ENCODE measurements around the gene L1CAM. TPM values are rescaled to one million over a fixed set of nuclear protein-coding genes. Genes with fewer than 3 reads are reported as not detected.
"Not testable (repeated sequence)": the region's sequence is repeated elsewhere in the genome, so short reads cannot be mapped to it uniquely, and the experiment has no call there.

The L1CAM gene
- total RNA-seq, 1 donor from 2014 or later, result 1.4 TPM

- Mint-ChIP-seq H3K36me3 (ENCODE audit: insufficient read depth) (no peaks in the 10 kb centered on the region), H3K4me1 (ENCODE audit: low read depth) (no peaks in the 10 kb centered on the region), H3K9me3 (ENCODE audit: low read depth) (peaks cover 11% of the 10 kb centered on the region), H3K4me3 (ENCODE audit: low read depth) (peak overlapping the region; percentile 61), H3K27me3 (peaks cover 8% of the 10 kb centered on the region), H3K27ac (no peak overlapping the region)
- DNase-seq (ENCODE audit: low spot score, unreplicated experiment), result peak; percentile 39
- no peak for TF ChIP-seq CTCF (IDR thresholded peaks at IDR 0.05; ENCODE audit: unreplicated experiment)
These were observed 67.2 kb downstream of the L1CAM start for GRCh38 chrX:153818571-153819383.

- not testable (repeated sequence) for H3K36me3 Mint-ChIP-seq (ENCODE audit: insufficient read depth); H3K4me3 Mint-ChIP-seq (ENCODE audit: low read depth); H3K27me3 Mint-ChIP-seq; H3K27ac Mint-ChIP-seq; DNase-seq (ENCODE audit: low spot score, unreplicated experiment); H3K4me1 Mint-ChIP-seq (ENCODE audit: low read depth)
- H3K9me3 Mint-ChIP-seq (ENCODE audit: low read depth), result peaks cover 11% of the 10 kb centered on the region
These were observed 67.9 kb downstream of the L1CAM start for GRCh38 chrX:153818064-153818463.

GRCh38 chrX:153816831-153817690 lies 68.9 kb downstream of the L1CAM start:
- no peak for TF ChIP-seq CTCF (IDR thresholded peaks at IDR 0.05; ENCODE audit: unreplicated experiment)
- Mint-ChIP-seq H3K4me3 (ENCODE audit: low read depth) (no peak overlapping the region), H3K36me3 (ENCODE audit: insufficient read depth) (no peaks in the 10 kb centered on the region), H3K27me3 (peaks cover 3% of the 10 kb centered on the region), H3K9me3 (ENCODE audit: low read depth) (peaks cover 11% of the 10 kb centered on the region), H3K4me1 (ENCODE audit: low read depth) (no peaks in the 10 kb centered on the region), H3K27ac (no peak overlapping the region)
- DNase-seq (ENCODE audit: low spot score, unreplicated experiment), result no peak

- no peak for TF ChIP-seq CTCF (IDR thresholded peaks at IDR 0.05; ENCODE audit: unreplicated experiment)
- no peak overlapping the region for H3K27ac Mint-ChIP-seq
- peaks cover 15% of the 10 kb centered on the region for H3K9me3 Mint-ChIP-seq (ENCODE audit: low read depth)
- peaks cover 5% of the 10 kb centered on the region for H3K27me3 Mint-ChIP-seq
- DNase-seq (ENCODE audit: low spot score, unreplicated experiment), result no peak
- no peaks in the 10 kb centered on the region for H3K4me1 Mint-ChIP-seq (ENCODE audit: low read depth)
- H3K36me3 Mint-ChIP-seq (ENCODE audit: insufficient read depth), result no peaks in the 10 kb centered on the region
- H3K4me3 Mint-ChIP-seq (ENCODE audit: low read depth), result no peak overlapping the region
These were observed 71.2 kb downstream of the L1CAM start for GRCh38 chrX:153814591-153815315.

- H3K27me3 Mint-ChIP-seq, result peaks cover 5% of the 10 kb centered on the region
- peaks cover 15% of the 10 kb centered on the region for H3K9me3 Mint-ChIP-seq (ENCODE audit: low read depth)
- H3K27ac Mint-ChIP-seq, result no peak overlapping the region
- no peak overlapping the region for H3K4me3 Mint-ChIP-seq (ENCODE audit: low read depth)
- no peak for TF ChIP-seq CTCF (IDR thresholded peaks at IDR 0.05; ENCODE audit: unreplicated experiment)
- no peaks in the 10 kb centered on the region for H3K36me3 Mint-ChIP-seq (ENCODE audit: insufficient read depth)
- H3K4me1 Mint-ChIP-seq (ENCODE audit: low read depth), result no peaks in the 10 kb centered on the region
- DNase-seq (ENCODE audit: low spot score, unreplicated experiment), result no peak
These were observed 72.8 kb downstream of the L1CAM start for GRCh38 chrX:153813161-153813560.

Measured in progenitor cell of endocrine pancreas (in vitro differentiated cells).